IMR-90 (cell line): ENCODE measurements around the gene PTGES3. TPM values are rescaled to one million over a fixed set of nuclear protein-coding genes. Genes with fewer than 3 reads are reported as not detected.

Experiments
- CTCF ChIP-seq: conservative IDR thresholded peaks from 2 replicates; pipeline ENCODE4 v1.5.1; 2012; ENCODE audit warnings: mild to moderate bottlenecking, low read depth, low read length, improper control_type of control experiment
- POLR2A ChIP-seq: IDR thresholded peaks from 2 replicates; pipeline ENCODE4 v1.6.1; 2012; ENCODE audit warnings: mild to moderate bottlenecking, low read depth, low read length
- RFX5 ChIP-seq: IDR thresholded peaks from 2 replicates; pipeline ENCODE4 v1.8.0; 2012; ENCODE audit warnings: low read depth, mild to moderate bottlenecking, low read length, moderate library complexity
- polyA plus RNA-seq, 3 experiments: library from polyadenylated mRNA; depleted of rRNA; stranded (reverse); fragments of >200 nt; gene quantifications; 2 replicates each; pipeline ENCODE4 v1.2.3, GENCODE V29; 2012; ENCODE audit warnings: low replicate concordance in 1 of 3
- total RNA-seq: library from RNA; depleted of rRNA; stranded (reverse); fragments of >200 nt; gene quantifications from 2 replicates; pipeline ENCODE4 v1.2.3, GENCODE V29; 2012

The PTGES3 gene
- total and polyA plus RNA-seq, 2 of the 4 experiments (the other 2 are of a cell fraction) = 42.7 to 73.2 TPM

GRCh38 chr12:56635806-56636674 is 52.0 kb downstream of the PTGES3 start (continued):
- TF ChIP-seq CTCF = no peak
- no peak for TF ChIP-seq RFX5
- peak; percentile 22; the same call in 1 of the 2 replicates for TF ChIP-seq POLR2A
